DMS79 treated with DMSO at 0.1 percent for 48 hours (cell line): ENCODE measurements around the gene TMEM145.
"Not testable (repeated sequence)": the region's sequence is repeated elsewhere in the genome, so short reads cannot be mapped to it uniquely, and the experiment has no call there.

Experiments
- DNase-seq: peaks from one replicate; lab custom pipeline; 2025; lab: John Stamatoyannopoulos, UW

The TMEM145 gene

GRCh38 chr19:42334697-42335373 lies 21.7 kb downstream of the TMEM145 start:
- no peak for DNase-seq

GRCh38 chr19:42335374-42335936 lies 22.3 kb downstream of the TMEM145 start:
- no peak for DNase-seq

GRCh38 chr19:42335971-42336370 lies 22.9 kb downstream of the TMEM145 start:
- DNase-seq = no peak

GRCh38 chr19:42339126-42339860 lies 26.2 kb downstream of the TMEM145 start:
- not testable (repeated sequence) for DNase-seq

- DNase-seq = not testable (repeated sequence)
Observed at GRCh38 chr19:42339922-42340321, 26.8 kb downstream of the TMEM145 start.

GRCh38 chr19:42343344-42344110 lies 30.4 kb downstream of the TMEM145 start:
- no peak for DNase-seq

GRCh38 chr19:42344336-42344893 lies 31.3 kb downstream of the TMEM145 start:
- no peak for DNase-seq

- DNase-seq = no peak
Observed at GRCh38 chr19:42345191-42345812, 32.2 kb downstream of the TMEM145 start.

GRCh38 chr19:42348211-42348610 lies 35.1 kb downstream of the TMEM145 start:
- DNase-seq = no peak

GRCh38 chr19:42349378-42350107 lies 36.4 kb downstream of the TMEM145 start:
- DNase-seq = no peak

GRCh38 chr19:42350417-42350816 lies 37.3 kb downstream of the TMEM145 start:
- DNase-seq = no peak

- no peak for DNase-seq
Observed at GRCh38 chr19:42351079-42351735, 38.1 kb downstream of the TMEM145 start.

- DNase-seq = peak; percentile 96
Observed at GRCh38 chr19:42352301-42353259, 39.5 kb downstream of the TMEM145 start.

GRCh38 chr19:42353341-42354015 lies 40.4 kb downstream of the TMEM145 start:
- no peak for DNase-seq

- DNase-seq = no peak
Observed at GRCh38 chr19:42355896-42356295, 42.8 kb downstream of the TMEM145 start.

GRCh38 chr19:42356686-42357085 lies 43.6 kb downstream of the TMEM145 start:
- DNase-seq = no peak

- no peak for DNase-seq
Observed at GRCh38 chr19:42357290-42357689, 44.2 kb downstream of the TMEM145 start.

- no peak for DNase-seq
Observed at GRCh38 chr19:42360787-42361544, 47.9 kb downstream of the TMEM145 start.
